Karpas-422 (cell line): Measurements from ENCODE around the gene FBLN1. TPM values are rescaled to one million over a fixed set of nuclear protein-coding genes. Genes with fewer than 3 reads are reported as not detected.
A peak's percentile ranks its signal among the peaks of the same experiment; 100 is the strongest.

Experiments used
- DNase-seq: peaks from one replicate; pipeline ENCODE4 v3.0.0-alpha.2; 2015
- H2AFZ ChIP-seq: fragments of 200-600 bp; sonication (generic); 2 replicates; pipeline ENCODE4 v1.6.1; 2014; ENCODE audit warnings: antibody characterized with exemption, low read length, mixed read lengths
- H3K27ac ChIP-seq: fragments of 200-600 bp; sonication (generic); 2 replicates; pipeline ENCODE4 v1.5.1; 2014; ENCODE audit warnings: mild to moderate bottlenecking, low read length, moderate library complexity
- H3K27me3 ChIP-seq: fragments of 200-600 bp; sonication (generic); 2 replicates; pipeline ENCODE4 v1.6.1; 2014; ENCODE audit warnings: low read length, mixed read lengths
- H3K36me3 ChIP-seq: fragments of 200-600 bp; sonication (generic); 2 replicates; pipeline ENCODE4 v1.6.1; 2014; ENCODE audit warnings: low read length, mixed read lengths; ENCODE audit not compliant: insufficient read depth
- H3K4me1 ChIP-seq: fragments of 200-600 bp; sonication (generic); 2 replicates; pipeline ENCODE4 v1.6.1; 2014; ENCODE audit warnings: mild to moderate bottlenecking, low read length, mixed read lengths
- H3K4me2 ChIP-seq: fragments of 200-600 bp; sonication (generic); 2 replicates; pipeline ENCODE4 v1.6.1; 2014; ENCODE audit warnings: low read length, low read depth, mild to moderate bottlenecking; ENCODE audit not compliant: poor library complexity, severe bottlenecking
- H3K4me3 ChIP-seq: fragments of 200-600 bp; sonication (generic); 2 replicates; pipeline ENCODE4 v1.5.1; 2014; ENCODE audit warnings: mild to moderate bottlenecking, antibody characterized with exemption, low read length, mixed read lengths
- H3K79me2 ChIP-seq: fragments of 200-600 bp; sonication (generic); 2 replicates; pipeline ENCODE4 v1.6.1; 2014; ENCODE audit warnings: mild to moderate bottlenecking, low read length, mixed read lengths
- H3K9ac ChIP-seq: fragments of 200-600 bp; sonication (generic); 2 replicates; pipeline ENCODE4 v1.6.0; 2014; ENCODE audit warnings: low read length
- H3K9me2 ChIP-seq: fragments of 200-600 bp; sonication (generic), shearing (Covaris generic); replicated peaks from 2 replicates; pipeline ENCODE4 v1.6.0; 2014; ENCODE audit warnings: mild to moderate bottlenecking, low read length, moderate library complexity; ENCODE audit not compliant: insufficient read depth
- H3K9me3 ChIP-seq: fragments of 300-700, 200-600 bp; sonication (generic); 2 replicates; pipeline ENCODE4 v1.6.1; 2014; ENCODE audit warnings: low read length, mixed read lengths
- H4K20me1 ChIP-seq: fragments of 200-600 bp; sonication (generic); 2 replicates; pipeline ENCODE4 v1.6.1; 2014; ENCODE audit warnings: mild to moderate bottlenecking, antibody characterized with exemption, low read length, low read depth; ENCODE audit not compliant: insufficient read depth
- total RNA-seq: library from RNA; depleted of rRNA; stranded (reverse); fragments of >200 nt; shearing (Covaris generic); gene quantifications from 2 replicates; pipeline ENCODE4 v1.2.3, GENCODE V29; 2014; ENCODE audit warnings: low replicate concordance

Gene FBLN1
- total RNA-seq, 1 experiment from 2014 or later: not detected

GRCh38 chr22:45572444-45572843 lies 69.8 kb downstream of the FBLN1 start:
- DNase-seq: no peak
- H4K20me1 ChIP-seq: no peaks in the 10 kb centered on the region
- H3K36me3 ChIP-seq: no peaks in the 10 kb centered on the region
- H3K9ac ChIP-seq: no peak overlapping the region
- H3K79me2 ChIP-seq: no peaks in the 10 kb centered on the region
- no peak overlapping the region for H3K4me3 ChIP-seq
- H2AFZ ChIP-seq: no peak overlapping the region
- H3K9me3 ChIP-seq: no peaks in the 10 kb centered on the region
- H3K27ac ChIP-seq: no peak overlapping the region
- H3K27me3 ChIP-seq: no peaks in the 10 kb centered on the region
- H3K9me2 ChIP-seq: no peaks in the 10 kb centered on the region
- H3K4me1 ChIP-seq: peaks cover 16% of the 10 kb centered on the region
- no peak overlapping the region for H3K4me2 ChIP-seq

- H3K9me3 ChIP-seq: no peaks in the 10 kb centered on the region
- H4K20me1 ChIP-seq: 0 out of 2 replicates have a peak, but pooled peaks cover 4% of the 10 kb centered on the region
- no peaks in the 10 kb centered on the region for H3K36me3 ChIP-seq
- H3K4me2 ChIP-seq: no peak overlapping the region
- no peaks in the 10 kb centered on the region for H3K27me3 ChIP-seq
- H3K9ac ChIP-seq: no peak overlapping the region
- no peaks in the 10 kb centered on the region for H3K79me2 ChIP-seq
- H2AFZ ChIP-seq: no peak overlapping the region
- no peak overlapping the region for H3K4me3 ChIP-seq
- no peak for DNase-seq
- no peaks in the 10 kb centered on the region for H3K9me2 ChIP-seq
- H3K4me1 ChIP-seq: peaks cover 16% of the 10 kb centered on the region
- H3K27ac ChIP-seq: no peak overlapping the region
Measured at GRCh38 chr22:45574069-45574703, 71.5 kb downstream of the FBLN1 start.

DNA sequence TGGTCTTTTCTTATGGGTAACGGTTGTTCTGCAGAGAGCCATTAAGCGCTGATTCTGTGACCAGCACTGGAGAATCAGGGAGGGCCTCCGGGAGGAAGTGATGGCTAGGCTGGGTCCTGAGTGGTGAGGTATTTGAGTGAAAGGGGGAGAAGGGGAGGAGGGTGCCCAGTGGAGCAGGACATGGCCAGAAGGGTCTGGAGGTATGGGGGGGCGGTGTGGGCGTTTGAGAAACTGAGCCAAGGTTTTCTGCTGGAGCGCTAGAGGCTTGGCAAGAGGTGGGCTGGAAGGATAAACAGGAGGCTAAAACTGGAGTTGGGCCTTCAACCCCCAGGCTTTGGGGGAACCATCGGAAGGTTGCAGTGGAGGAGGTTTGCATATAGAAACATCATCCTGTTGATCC lies 72.5 kb downstream of the FBLN1 start:
- no peaks in the 10 kb centered on the region for H3K79me2 ChIP-seq
- DNase-seq: no peak
- no peak overlapping the region for H2AFZ ChIP-seq
- H3K36me3 ChIP-seq: no peaks in the 10 kb centered on the region
- H4K20me1 ChIP-seq: 0 out of 2 replicates have a peak, but pooled peaks cover 4% of the 10 kb centered on the region
- H3K4me2 ChIP-seq: no peak overlapping the region
- H3K9me3 ChIP-seq: no peaks in the 10 kb centered on the region
- H3K27ac ChIP-seq: no peak overlapping the region
- H3K9ac ChIP-seq: no peak overlapping the region
- H3K4me3 ChIP-seq: no peak overlapping the region
- H3K9me2 ChIP-seq: no peaks in the 10 kb centered on the region
- H3K27me3 ChIP-seq: no peaks in the 10 kb centered on the region
- H3K4me1 ChIP-seq: peaks cover 16% of the 10 kb centered on the region

DNA sequence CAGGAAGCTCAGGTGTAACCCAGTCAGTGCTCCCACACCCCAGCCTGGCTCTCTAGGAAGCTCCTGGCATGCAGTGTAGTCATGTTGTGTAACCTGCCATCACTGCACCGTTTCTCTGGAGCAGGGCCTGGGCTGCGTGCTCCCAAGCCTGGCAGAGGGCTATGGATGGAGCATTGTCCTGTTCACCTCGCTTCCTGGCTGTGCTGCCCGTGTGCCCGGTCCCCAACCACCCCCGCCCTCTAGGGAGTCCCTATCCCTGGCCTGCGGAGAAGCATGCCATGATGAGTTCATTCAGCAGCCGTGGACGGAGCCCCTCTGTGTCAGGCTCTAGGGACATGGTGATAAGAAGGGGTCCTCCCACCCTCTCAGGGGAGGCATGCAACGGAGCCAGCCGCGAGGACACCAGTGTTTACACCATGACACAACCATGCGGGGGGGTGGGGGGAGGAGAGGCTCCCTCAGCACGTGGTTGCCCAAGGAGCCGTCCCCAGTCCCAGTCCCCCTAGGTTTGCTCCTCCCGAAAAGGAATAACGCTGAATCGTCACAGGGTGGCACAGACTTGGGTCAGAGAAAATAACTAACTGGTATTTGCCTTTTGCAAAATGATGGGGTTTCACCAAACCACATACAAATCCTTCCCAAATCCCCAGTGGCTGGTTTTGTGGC lies 73.1 kb downstream of the FBLN1 start:
- H3K9me3 ChIP-seq: no peaks in the 10 kb centered on the region
- H3K4me1 ChIP-seq: peaks cover 16% of the 10 kb centered on the region
- no peak overlapping the region for H2AFZ ChIP-seq
- H3K79me2 ChIP-seq: no peaks in the 10 kb centered on the region
- no peak for DNase-seq
- H3K9ac ChIP-seq: no peak overlapping the region
- no peak overlapping the region for H3K27ac ChIP-seq
- no peak overlapping the region for H3K4me3 ChIP-seq
- no peaks in the 10 kb centered on the region for H3K36me3 ChIP-seq
- no peaks in the 10 kb centered on the region for H3K9me2 ChIP-seq
- H3K27me3 ChIP-seq: no peaks in the 10 kb centered on the region
- no peak overlapping the region for H3K4me2 ChIP-seq
- H4K20me1 ChIP-seq: 0 out of 2 replicates have a peak, but pooled peaks cover 4% of the 10 kb centered on the region

DNA sequence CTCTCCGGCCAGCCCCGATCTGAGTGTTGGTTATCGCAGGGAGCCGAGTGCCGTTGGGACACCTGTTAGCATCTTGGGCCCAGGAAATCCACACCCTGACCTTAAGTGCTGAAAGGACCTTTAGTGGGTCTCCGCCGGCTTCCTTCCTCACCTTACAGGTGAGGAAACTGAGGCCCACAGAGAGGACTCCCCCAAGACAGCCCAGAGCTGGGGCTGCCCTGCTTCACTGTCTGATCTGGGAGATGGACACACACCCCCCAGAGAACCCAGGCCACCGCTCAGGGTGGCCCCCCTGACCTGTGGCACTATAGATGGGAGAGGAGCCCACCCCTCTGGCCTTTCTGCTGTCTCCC lies 73.6 kb downstream of the FBLN1 start:
- no peaks in the 10 kb centered on the region for H3K9me3 ChIP-seq
- H3K4me3 ChIP-seq: no peak overlapping the region
- H3K9ac ChIP-seq: no peak overlapping the region
- no peaks in the 10 kb centered on the region for H3K36me3 ChIP-seq
- no peaks in the 10 kb centered on the region for H3K9me2 ChIP-seq
- peaks cover 16% of the 10 kb centered on the region for H3K4me1 ChIP-seq
- H4K20me1 ChIP-seq: 0 out of 2 replicates have a peak, but pooled peaks cover 4% of the 10 kb centered on the region
- no peaks in the 10 kb centered on the region for H3K27me3 ChIP-seq
- no peak overlapping the region for H3K4me2 ChIP-seq
- no peak overlapping the region for H3K27ac ChIP-seq
- DNase-seq: no peak
- H2AFZ ChIP-seq: no peak overlapping the region
- no peaks in the 10 kb centered on the region for H3K79me2 ChIP-seq

DNA sequence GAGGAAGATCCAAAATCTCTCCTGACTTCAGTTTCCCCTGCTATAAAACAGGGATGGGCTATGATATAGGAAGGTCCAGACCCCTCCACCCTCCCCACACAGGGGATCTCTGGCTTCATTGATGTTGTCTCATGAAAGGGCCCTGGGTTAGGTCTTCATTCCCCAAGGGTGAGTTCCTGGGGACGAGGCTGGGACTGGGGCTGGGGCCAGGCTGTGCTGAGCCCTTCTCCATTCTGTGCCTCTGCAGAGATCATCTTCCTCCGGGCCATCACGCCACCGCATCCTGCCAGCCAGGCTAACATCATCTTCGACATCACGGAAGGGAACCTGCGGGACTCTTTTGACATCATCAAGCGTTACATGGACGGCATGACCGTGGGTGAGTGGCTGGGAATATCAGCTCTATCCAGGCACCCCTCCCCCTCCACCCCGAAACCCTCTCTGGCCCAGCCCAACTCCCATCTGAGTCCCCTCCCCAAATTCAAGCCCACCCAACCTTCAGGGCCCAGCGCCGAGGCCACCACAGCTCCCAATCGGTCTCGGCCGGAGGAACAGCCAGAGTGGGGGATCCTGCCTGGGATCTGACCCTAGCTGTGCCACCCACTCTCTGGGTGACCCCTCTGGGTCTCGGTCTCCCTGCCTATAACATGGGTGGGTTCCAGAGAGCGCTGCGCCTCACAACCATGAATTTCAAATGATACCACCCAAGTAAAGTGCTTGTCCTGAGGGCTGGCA lies 74.2 kb downstream of the FBLN1 start:
- no peaks in the 10 kb centered on the region for H3K9me2 ChIP-seq
- H4K20me1 ChIP-seq: 0 out of 2 replicates have a peak, but pooled peaks cover 4% of the 10 kb centered on the region
- H2AFZ ChIP-seq: no peak overlapping the region
- no peak overlapping the region for H3K4me3 ChIP-seq
- peaks cover 16% of the 10 kb centered on the region for H3K4me1 ChIP-seq
- H3K36me3 ChIP-seq: no peaks in the 10 kb centered on the region
- H3K27me3 ChIP-seq: no peaks in the 10 kb centered on the region
- no peaks in the 10 kb centered on the region for H3K9me3 ChIP-seq
- H3K79me2 ChIP-seq: no peaks in the 10 kb centered on the region
- no peak overlapping the region for H3K9ac ChIP-seq
- no peak overlapping the region for H3K4me2 ChIP-seq
- DNase-seq: no peak
- H3K27ac ChIP-seq: no peak overlapping the region

DNA sequence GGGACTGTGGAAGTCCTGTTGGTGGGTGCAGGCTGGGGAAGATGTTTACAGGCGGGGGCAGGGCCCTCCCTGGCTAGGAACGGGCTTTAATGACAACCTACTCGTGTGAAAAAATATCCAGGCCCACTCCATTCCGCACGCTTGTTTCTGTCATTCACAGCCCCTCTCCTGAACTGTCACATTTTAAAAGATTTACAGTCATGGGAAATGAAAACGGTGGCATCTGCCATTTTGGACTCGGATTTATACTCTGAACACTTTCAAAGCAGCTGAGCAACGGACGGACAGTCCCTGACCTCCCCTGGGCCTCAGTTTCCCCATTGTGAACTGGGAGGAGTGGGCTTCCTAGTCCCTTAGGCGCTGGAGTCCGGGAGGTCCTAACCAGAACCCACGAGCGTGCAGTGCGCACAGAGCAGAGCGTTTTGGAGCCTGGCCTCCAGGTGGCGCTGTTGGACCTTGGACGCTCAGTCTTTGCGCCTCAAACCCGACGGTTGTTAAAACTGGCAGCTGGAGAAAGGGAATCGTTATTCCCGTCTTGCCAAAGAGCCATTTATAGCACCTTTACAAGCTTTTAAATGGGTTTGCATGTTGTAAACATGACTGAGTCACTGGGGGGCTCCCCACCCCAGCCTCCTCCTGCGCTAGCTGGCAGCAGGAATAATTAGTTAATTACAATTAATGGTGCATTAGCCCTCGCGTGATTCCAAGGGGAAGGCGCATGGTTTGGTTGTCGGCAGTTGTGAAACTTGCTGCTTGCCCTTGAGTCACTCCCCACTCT lies 75.3 kb downstream of the FBLN1 start:
- DNase-seq: peak; percentile 91
- H3K36me3 ChIP-seq: no peaks in the 10 kb centered on the region
- H3K4me3 ChIP-seq: no peak overlapping the region
- peaks cover 16% of the 10 kb centered on the region for H3K4me1 ChIP-seq
- H3K79me2 ChIP-seq: no peaks in the 10 kb centered on the region
- H3K9me3 ChIP-seq: no peaks in the 10 kb centered on the region
- no peaks in the 10 kb centered on the region for H3K27me3 ChIP-seq
- H3K4me2 ChIP-seq: no peak overlapping the region
- H3K27ac ChIP-seq: no peak overlapping the region
- H2AFZ ChIP-seq: no peak overlapping the region
- no peak overlapping the region for H3K9ac ChIP-seq
- no peaks in the 10 kb centered on the region for H3K9me2 ChIP-seq
- H4K20me1 ChIP-seq: 0 out of 2 replicates have a peak, but pooled peaks cover 4% of the 10 kb centered on the region
